GM23338 (cell line): ENCODE results near the gene ABHD16A. TPM values are rescaled to one million over a fixed set of nuclear protein-coding genes. Genes with fewer than 3 reads are reported as not detected.

Experiments
- ATAC-seq: fragments of 200-7000 bp; cut with Tn5 transposase; 3 replicates; pipeline ENCODE4 v1.9.1; 2020
- DNase-seq: peaks from one replicate; pipeline ENCODE4 v3.0.0-alpha.2; 2015; ENCODE audit warnings: low spot score
- H2AFZ ChIP-seq: fragments of 200-600 bp; sonication (generic); 2 replicates; pipeline ENCODE4 v1.8.0; 2016; ENCODE audit warnings: antibody characterized with exemption, mild to moderate bottlenecking, moderate library complexity
- H3F3A ChIP-seq: fragments of 200-600 bp; sonication (generic); replicated peaks from 2 replicates; pipeline ENCODE4 v1.8.0; 2017; ENCODE audit warnings: antibody characterized with exemption, mixed run types, low read depth
- H3K27ac ChIP-seq: fragments of 200-600 bp; sonication (generic); 2 replicates; pipeline ENCODE4 v1.6.1; 2016; ENCODE audit warnings: low read depth
- H3K27me3 ChIP-seq: fragments of 200-600 bp; sonication (generic); 2 replicates; pipeline ENCODE4 v1.8.0; 2016; ENCODE audit warnings: mild to moderate bottlenecking, mixed run types, moderate library complexity; ENCODE audit not compliant: insufficient read depth
- H3K36me3 ChIP-seq: fragments of 200-600 bp; sonication (generic); 2 replicates; pipeline ENCODE4 v1.8.0; 2016; ENCODE audit warnings: mild to moderate bottlenecking; ENCODE audit not compliant: insufficient read depth
- H3K4me1 ChIP-seq: fragments of 200-600 bp; sonication (generic); 2 replicates; pipeline ENCODE4 v1.8.0; 2016; ENCODE audit warnings: mild to moderate bottlenecking, moderate library complexity; ENCODE audit not compliant: insufficient read depth
- H3K4me2 ChIP-seq: fragments of 200-600 bp; sonication (generic); 2 replicates; pipeline ENCODE4 v1.7.1; 2017; ENCODE audit warnings: mixed run types
- H3K4me3 ChIP-seq: fragments of 200-600 bp; sonication (generic); 2 replicates; pipeline ENCODE4 v1.6.1; 2016; ENCODE audit warnings: mixed run types
- H3K79me2 ChIP-seq: fragments of 200-600 bp; sonication (generic); replicated peaks from 2 replicates; pipeline ENCODE4 v1.8.0; 2017; ENCODE audit warnings: mild to moderate bottlenecking; ENCODE audit not compliant: insufficient read depth
- H3K9me2 ChIP-seq: fragments of 200-600 bp; sonication (generic); 2 replicates; pipeline ENCODE4 v1.8.0; 2017; ENCODE audit not compliant: insufficient read depth
- H4K20me1 ChIP-seq: fragments of 200-600 bp; sonication (generic); replicated peaks from 2 replicates; pipeline ENCODE4 v1.8.0; 2017; ENCODE audit warnings: mild to moderate bottlenecking; ENCODE audit not compliant: insufficient read depth
- H3K27ac Mint-ChIP-seq: 2 replicates; pipeline ENCODE4 v1.8.0; 2020; ENCODE audit warnings: inconsistent platforms, mild to moderate bottlenecking, moderate library complexity, mixed read lengths
- H3K27me3 Mint-ChIP-seq: 3 replicates; pipeline ENCODE4 v1.8.0; 2022; ENCODE audit warnings: low read depth, mild to moderate bottlenecking, moderate library complexity, mixed read lengths, inconsistent platforms; ENCODE audit not compliant: insufficient read depth, poor library complexity
- H3K36me3 Mint-ChIP-seq: 3 replicates; pipeline ENCODE4 v1.8.0; 2021; ENCODE audit warnings: low read depth, mild to moderate bottlenecking, inconsistent platforms, moderate library complexity, mixed read lengths
- H3K4me1 Mint-ChIP-seq: 3 replicates; pipeline ENCODE4 v1.8.0; 2020; ENCODE audit warnings: mild to moderate bottlenecking, inconsistent platforms, mixed read lengths
- H3K4me3 Mint-ChIP-seq: 3 replicates; pipeline ENCODE4 v1.8.0; 2021; ENCODE audit warnings: moderate library complexity, mild to moderate bottlenecking, inconsistent platforms, mixed read lengths
- H3K9me3 Mint-ChIP-seq: 3 replicates; pipeline ENCODE4 v1.8.0; 2020; ENCODE audit warnings: moderate library complexity, mild to moderate bottlenecking, inconsistent platforms, mixed read lengths
- CREB1 ChIP-seq: fragments of 250-450 bp; sonication (Bioruptor Pico); IDR thresholded peaks from 2 replicates; pipeline ENCODE4 v1.5.0; 2020; ENCODE audit warnings: low read depth, mild to moderate bottlenecking, moderate library complexity
- ETS1 ChIP-seq: IDR thresholded peaks from 2 replicates; pipeline ENCODE4 v1.6.1; 2016; ENCODE audit warnings: antibody characterized with exemption
- EZH2 ChIP-seq: fragments of 200-600 bp; sonication (generic); IDR thresholded peaks from one replicate; pipeline ENCODE4 v1.8.0; 2017; ENCODE audit warnings: antibody characterized with exemption, mild to moderate bottlenecking, low read depth; ENCODE audit not compliant: unreplicated experiment
- EZH2phosphoT487 ChIP-seq: fragments of 200-600 bp; sonication (generic); IDR thresholded peaks from one replicate; pipeline ENCODE4 v1.8.1; 2018; ENCODE audit warnings: antibody characterized with exemption; ENCODE audit not compliant: unreplicated experiment
- JUNB ChIP-seq: IDR thresholded peaks from one replicate; pipeline ENCODE4 v1.6.1; 2016; ENCODE audit warnings: antibody characterized with exemption; ENCODE audit not compliant: unreplicated experiment
- NANOG ChIP-seq: IDR thresholded peaks from 2 replicates; pipeline ENCODE4 v1.6.1; 2016; ENCODE audit warnings: antibody characterized with exemption, borderline replicate concordance
- POLR2AphosphoS5 ChIP-seq: IDR thresholded peaks from 2 replicates; pipeline ENCODE4 v1.6.1; 2016; ENCODE audit warnings: antibody characterized with exemption, low read depth
- REST ChIP-seq: IDR thresholded peaks from one replicate; pipeline ENCODE4 v1.6.1; 2018; ENCODE audit warnings: antibody characterized with exemption; ENCODE audit not compliant: unreplicated experiment
- STAT1 ChIP-seq: IDR thresholded peaks from one replicate; pipeline ENCODE4 v1.6.1; 2016; ENCODE audit warnings: antibody characterized with exemption; ENCODE audit not compliant: unreplicated experiment
- ZNF331 ChIP-seq: fragments of 250-450 bp; sonication (Bioruptor Pico); IDR thresholded peaks from 2 replicates; pipeline ENCODE4 v1.5.0; 2020; ENCODE audit warnings: low read depth, mild to moderate bottlenecking, moderate library complexity
- polyA plus RNA-seq: library from polyadenylated mRNA; unstranded; fragments of >200 nt; fragmentation: Nextera tagmentation; extraction: Ambion mirVana; gene quantifications from 2 replicates; pipeline ENCODE4 v1.2.1, GENCODE V29; 2016
- total RNA-seq: library from RNA; depleted of rRNA; stranded (reverse); fragments of >200 nt; shearing (Covaris generic); gene quantifications from 2 replicates; pipeline ENCODE4 v1.2.3, GENCODE V29; 2014

ABHD16A gene
- total and polyA plus RNA-seq, 2 experiments from 2014 or later: 26.9 to 37.0 TPM

GRCh38 chr6:31723245-31723979, 20.3 kb upstream of the ABHD16A start, which contains the start of gene MPIG6B:
TSS of gene MPIG6B (plus strand) at chr6:31723373. CDS start at chr6:31723384, 11 bp downstream.
- Mint-ChIP-seq H3K9me3 (no peaks in the 10 kb centered on the region; the same call in 2 of the 3 replicates), H3K27ac (no peak within 1 kb of the TSS), H3K36me3 (peaks cover 22% of the 10 kb centered on the region), H3K27me3 (peaks cover 20% of the 10 kb centered on the region), H3K4me3 (no peak within 1 kb of the TSS), H3K4me1 (peaks cover 8% of the 10 kb centered on the region)
- Histone ChIP-seq H3K36me3 (no peaks in the 10 kb centered on the region), H3K27ac (no peak within 1 kb of the TSS), H3K4me2 (no peak within 1 kb of the TSS), H3K4me1 (peaks cover 5% of the 10 kb centered on the region), H3K79me2 (no peaks in the 10 kb centered on the region), H3K9me2 (no peaks in the 10 kb centered on the region), H2AFZ (no peak within 1 kb of the TSS), H3K4me3 (no peak within 1 kb of the TSS), H3K27me3 (peaks cover 2% of the 10 kb centered on the region; the same call in 1 of the 2 replicates), H4K20me1 (no peaks in the 10 kb centered on the region), H3F3A (no peaks in the 10 kb centered on the region)
- DNase-seq (peak; percentile 29), ATAC-seq (no peak; the same call in 1 of the 3 replicates)
- TF ChIP-seq EZH2: no peak
- no peak for TF ChIP-seq CREB1
- no peak for TF ChIP-seq JUNB

GRCh38 chr6:31722173-31722572, 19.0 kb upstream of the ABHD16A start:
- no peaks in the 10 kb centered on the region; the same call in 2 of the 3 replicates for H3K9me3 Mint-ChIP-seq

GRCh38 chr6:31721351-31722020, 18.4 kb upstream of the ABHD16A start, which contains the start of gene LY6G6C:
TSS of gene LY6G6C (minus strand) at chr6:31721746. CDS start at chr6:31721679, 67 bp downstream.
- H3F3A ChIP-seq: no peaks in the 10 kb centered on the region
- Mint-ChIP-seq H3K27me3 (peaks cover 15% of the 10 kb centered on the region), H3K9me3 (no peaks in the 10 kb centered on the region; the same call in 2 of the 3 replicates), H3K4me1 (peaks cover 21% of the 10 kb centered on the region), H3K4me3 (no peak within 1 kb of the TSS), H3K27ac (no peak within 1 kb of the TSS), H3K36me3 (peaks cover 8% of the 10 kb centered on the region; the same call in 2 of the 3 replicates)
- no peaks in the 10 kb centered on the region for H4K20me1 ChIP-seq
- ATAC-seq (no peak), DNase-seq (no peak)
- H3K9me2 ChIP-seq: no peaks in the 10 kb centered on the region
- no peaks in the 10 kb centered on the region for H3K27me3 ChIP-seq
- H3K4me3 ChIP-seq: no peak within 1 kb of the TSS
- no peak within 1 kb of the TSS for H3K4me2 ChIP-seq
- H3K79me2 ChIP-seq: no peaks in the 10 kb centered on the region
- H3K27ac ChIP-seq: no peak within 1 kb of the TSS
- TF ChIP-seq ZNF331: no peak
- TF ChIP-seq NANOG: no peak
- no peak for TF ChIP-seq STAT1
- TF ChIP-seq POLR2AphosphoS5: no peak
- no peak for TF ChIP-seq EZH2phosphoT487
- TF ChIP-seq ETS1: no peak
- TF ChIP-seq REST: no peak
- no peak for TF ChIP-seq EZH2
- TF ChIP-seq JUNB: no peak
- H2AFZ ChIP-seq: no peak within 1 kb of the TSS
- H3K36me3 ChIP-seq: no peaks in the 10 kb centered on the region
- H3K4me1 ChIP-seq: peaks cover 14% of the 10 kb centered on the region

More at GRCh38 chr6:31722173-31722572, 19.0 kb upstream of the ABHD16A start:
- H3K4me1 Mint-ChIP-seq: peaks cover 20% of the 10 kb centered on the region
- H3K4me3 Mint-ChIP-seq: no peak overlapping the region
- H3F3A ChIP-seq: no peaks in the 10 kb centered on the region
- H3K36me3 Mint-ChIP-seq: peaks cover 15% of the 10 kb centered on the region
- H3K27ac ChIP-seq: no peak overlapping the region
- ATAC-seq (no peak), DNase-seq (no peak)
- H3K4me1 ChIP-seq: peaks cover 14% of the 10 kb centered on the region
- no peak overlapping the region for H2AFZ ChIP-seq
- H3K4me3 ChIP-seq: no peak overlapping the region
- no peaks in the 10 kb centered on the region for H4K20me1 ChIP-seq
- TF ChIP-seq ZNF331: no peak
- H3K27me3 Mint-ChIP-seq: peaks cover 20% of the 10 kb centered on the region
- H3K9me2 ChIP-seq: no peaks in the 10 kb centered on the region
- no peak overlapping the region for H3K27ac Mint-ChIP-seq
- H3K79me2 ChIP-seq: no peaks in the 10 kb centered on the region
- H3K4me2 ChIP-seq: no peak overlapping the region
- no peaks in the 10 kb centered on the region for H3K27me3 ChIP-seq
- no peaks in the 10 kb centered on the region for H3K36me3 ChIP-seq
